NCI-H1417 (cell line): ENCODE measurements around the gene SPPL2C.
"Not testable (repeated sequence)": the region's sequence is repeated elsewhere in the genome, so short reads cannot be mapped to it uniquely, and the experiment has no call there.

ENCODE experiments used
- DNase-seq, 3 experiments: peaks; one replicate each; lab custom pipeline; 2025; lab: John Stamatoyannopoulos, UW

Gene SPPL2C

GRCh38 chr17:45850011-45850410 is 5.3 kb downstream of the SPPL2C start:
- DNase-seq: no peak

- DNase-seq: no peak
Measured at GRCh38 chr17:45850468-45850867, 5.8 kb downstream of the SPPL2C start.

- no peak for DNase-seq
Measured at GRCh38 chr17:45851022-45851421, 6.3 kb downstream of the SPPL2C start.

DNA sequence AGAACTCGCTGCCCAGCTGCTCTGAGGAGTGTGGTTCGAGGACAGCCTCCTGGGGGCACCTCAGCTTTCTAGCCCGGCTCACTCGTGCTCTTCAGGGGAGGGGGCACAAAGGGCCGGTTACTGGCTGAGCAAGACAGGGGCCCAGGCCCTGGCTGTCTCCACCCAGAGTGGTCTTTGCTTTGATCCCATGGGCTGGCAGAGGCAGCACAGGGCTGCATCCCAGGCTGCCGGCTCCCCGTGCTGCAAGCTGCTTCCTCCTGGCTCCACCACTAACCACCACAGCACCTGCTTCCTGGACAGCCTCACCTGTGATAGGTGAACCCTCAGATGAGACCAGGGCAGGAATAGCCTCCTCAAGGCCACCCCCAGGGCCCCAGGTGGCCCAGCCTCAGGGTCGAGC is 6.8 kb downstream of the SPPL2C start:
- peak in 1 of 3 experiments; percentile 16 for DNase-seq

DNA sequence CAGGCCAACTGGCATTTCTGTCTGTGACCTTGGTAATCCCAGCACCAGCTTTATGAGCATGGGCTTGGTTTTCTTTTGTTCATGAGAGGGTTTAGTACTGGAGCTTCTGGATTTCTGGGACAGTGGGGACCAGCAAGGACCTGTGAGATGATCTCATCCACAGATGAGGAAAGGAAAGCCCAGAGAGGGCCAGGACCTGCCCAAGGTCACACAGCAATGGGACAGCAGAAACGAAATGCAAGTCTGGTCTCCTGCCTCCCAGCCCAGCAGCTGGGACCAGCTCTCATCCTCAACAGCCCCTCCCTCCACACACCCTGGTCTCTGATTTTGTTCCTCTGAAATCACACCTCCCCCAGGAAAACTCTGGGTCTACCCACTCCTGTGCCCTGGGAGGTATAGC is 7.2 kb downstream of the SPPL2C start:
- no peak for DNase-seq

- DNase-seq: peak; percentile 57 to 85 (median 72)
Measured at GRCh38 chr17:45852535-45853297, 8.0 kb downstream of the SPPL2C start.

GRCh38 chr17:45854209-45854608 is 9.5 kb downstream of the SPPL2C start:
- no peak for DNase-seq

DNA sequence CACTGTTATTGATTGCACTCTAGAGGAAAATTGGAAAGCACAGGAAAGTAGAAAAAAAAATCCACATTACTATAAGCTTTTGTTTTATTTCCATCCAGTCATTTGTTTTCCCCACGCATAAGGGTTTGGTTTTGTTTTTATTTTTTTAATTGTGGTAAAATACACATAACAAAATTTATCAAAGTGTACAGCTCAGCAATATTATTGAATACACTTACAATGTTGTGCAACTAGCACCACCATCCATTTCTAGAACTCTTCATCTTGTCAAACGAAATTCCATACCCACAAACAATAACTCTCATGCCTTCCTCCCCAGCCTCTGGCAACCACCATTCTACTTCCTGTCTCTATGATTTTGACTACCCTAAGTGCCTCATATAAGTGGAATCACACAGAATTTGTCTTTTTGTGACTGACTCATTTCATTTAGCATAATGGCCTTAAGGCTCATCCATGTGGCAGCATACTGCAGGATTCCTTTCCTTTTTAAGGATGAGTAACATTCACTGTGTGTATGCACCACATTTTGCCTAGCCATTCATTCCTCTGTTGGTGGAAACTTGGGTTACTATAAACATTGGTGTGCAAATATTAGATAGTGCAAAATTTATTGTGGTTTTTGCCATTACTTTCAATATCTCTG is 11.1 kb downstream of the SPPL2C start:
- no peak for DNase-seq

DNA sequence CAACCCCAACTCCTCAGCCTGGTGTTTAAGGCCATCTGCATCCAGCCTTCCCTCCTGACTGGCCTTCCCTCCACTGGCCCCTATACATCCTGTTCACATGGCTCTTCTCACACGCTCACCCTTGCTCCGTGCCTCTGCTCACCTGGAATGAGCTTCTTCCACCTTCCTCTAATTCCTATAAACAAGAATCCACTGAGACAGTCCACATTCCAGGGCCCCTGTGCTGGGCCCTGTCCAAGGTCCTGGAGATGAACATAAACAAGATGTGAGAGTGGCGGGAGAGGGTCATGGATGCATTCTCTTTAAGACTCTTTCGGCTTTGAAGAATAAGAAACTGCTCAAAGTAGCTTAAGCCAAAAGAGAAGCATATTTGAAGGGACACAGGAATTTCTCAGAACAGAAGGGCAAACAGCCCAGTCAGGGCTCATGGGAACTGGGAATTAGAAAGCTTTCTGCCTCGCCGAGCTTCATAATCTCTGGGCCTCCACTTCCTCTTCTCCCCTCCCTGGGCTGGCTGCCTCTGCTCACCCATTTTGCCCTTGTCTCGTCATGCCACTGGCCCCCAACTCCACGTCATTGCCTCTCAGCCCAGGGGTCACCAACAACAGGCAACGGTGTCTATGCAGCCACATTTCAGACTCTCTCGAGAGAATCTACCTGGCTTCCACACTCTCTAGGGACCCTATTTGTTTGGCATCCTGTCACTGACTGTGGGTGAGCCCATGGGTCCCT is 13.5 kb downstream of the SPPL2C start:
- DNase-seq: no peak

- no peak for DNase-seq
Measured at GRCh38 chr17:45861165-45861564, 16.5 kb downstream of the SPPL2C start.

DNA sequence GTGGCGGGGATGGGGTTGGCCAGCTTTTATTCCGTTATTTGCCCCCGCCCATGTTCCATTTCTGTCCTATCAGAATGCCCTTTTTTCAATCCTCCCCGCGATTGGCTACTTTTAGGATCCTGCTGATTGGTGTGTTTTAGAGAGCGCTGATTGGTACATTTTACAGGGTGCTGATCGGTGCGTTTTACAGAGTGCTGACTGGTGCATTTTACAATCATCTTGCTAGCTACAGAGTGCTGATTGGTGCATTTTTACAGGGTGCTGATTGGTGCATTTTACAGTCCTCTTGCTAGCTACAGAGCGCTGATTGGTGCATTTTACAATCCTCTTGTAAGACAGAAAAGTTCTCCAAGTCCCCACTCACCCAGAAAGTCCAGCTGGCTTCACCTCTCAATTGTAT is 17.4 kb downstream of the SPPL2C start:
- not testable (repeated sequence) for DNase-seq

GRCh38 chr17:45863857-45864654 is 19.4 kb downstream of the SPPL2C start:
- DNase-seq: no peak

- DNase-seq: no peak
Measured at GRCh38 chr17:45867171-45867570, 22.5 kb downstream of the SPPL2C start.

DNA sequence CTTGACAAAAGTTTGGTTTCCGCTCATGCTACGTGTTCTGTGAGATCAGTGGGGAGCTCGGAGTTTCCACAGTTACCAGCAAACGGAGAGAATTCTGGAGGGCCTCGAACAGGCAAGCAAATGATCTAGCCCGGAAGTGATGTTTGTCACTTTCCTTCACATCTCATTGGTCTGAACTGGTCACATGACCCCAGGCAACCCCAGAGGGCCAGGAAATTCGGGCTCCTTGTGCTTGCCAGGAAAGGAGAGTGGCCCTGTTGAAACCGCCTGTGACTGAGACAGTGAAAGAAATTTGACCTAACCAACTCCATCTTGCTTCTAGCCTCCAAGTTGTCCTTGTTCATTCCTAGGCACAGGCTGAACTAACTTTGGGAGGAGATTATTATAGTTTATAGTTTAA is 23.0 kb downstream of the SPPL2C start:
- peak in 1 of 3 experiments; percentile 17 for DNase-seq

GRCh38 chr17:45868276-45868675 is 23.6 kb downstream of the SPPL2C start:
- DNase-seq: no peak

DNA sequence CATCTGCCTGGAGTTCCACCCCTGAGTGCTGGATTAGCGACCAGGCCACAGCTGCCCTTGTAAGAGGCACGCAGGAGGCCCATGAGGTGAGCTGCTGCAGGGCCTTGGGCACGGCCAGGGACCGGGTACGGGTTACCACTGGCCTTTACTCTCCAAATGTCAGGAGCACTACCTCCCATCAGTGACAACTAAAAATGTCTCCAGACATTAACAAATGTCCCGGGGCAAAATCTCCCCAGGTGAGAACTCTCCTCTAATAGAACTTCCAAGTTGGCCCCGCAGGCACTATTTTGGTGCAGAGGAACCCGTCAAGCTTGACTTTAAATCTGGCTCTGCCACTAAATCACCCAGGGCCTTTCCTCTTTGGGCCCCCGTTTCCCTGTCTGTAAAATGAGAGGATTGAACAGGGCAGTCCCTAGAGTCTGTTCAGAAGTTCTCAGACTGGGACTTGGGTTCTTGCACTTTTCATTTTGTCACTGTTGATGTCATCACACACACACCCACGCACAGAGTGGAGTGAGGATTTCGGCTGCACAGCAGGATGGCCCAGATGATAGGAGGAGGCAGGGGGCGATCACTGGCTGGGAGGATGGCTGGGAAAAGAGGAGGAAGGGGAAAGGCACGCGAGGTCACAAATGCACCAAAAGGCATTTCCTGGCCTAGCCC is 25.1 kb downstream of the SPPL2C start:
- DNase-seq: no peak

DNA sequence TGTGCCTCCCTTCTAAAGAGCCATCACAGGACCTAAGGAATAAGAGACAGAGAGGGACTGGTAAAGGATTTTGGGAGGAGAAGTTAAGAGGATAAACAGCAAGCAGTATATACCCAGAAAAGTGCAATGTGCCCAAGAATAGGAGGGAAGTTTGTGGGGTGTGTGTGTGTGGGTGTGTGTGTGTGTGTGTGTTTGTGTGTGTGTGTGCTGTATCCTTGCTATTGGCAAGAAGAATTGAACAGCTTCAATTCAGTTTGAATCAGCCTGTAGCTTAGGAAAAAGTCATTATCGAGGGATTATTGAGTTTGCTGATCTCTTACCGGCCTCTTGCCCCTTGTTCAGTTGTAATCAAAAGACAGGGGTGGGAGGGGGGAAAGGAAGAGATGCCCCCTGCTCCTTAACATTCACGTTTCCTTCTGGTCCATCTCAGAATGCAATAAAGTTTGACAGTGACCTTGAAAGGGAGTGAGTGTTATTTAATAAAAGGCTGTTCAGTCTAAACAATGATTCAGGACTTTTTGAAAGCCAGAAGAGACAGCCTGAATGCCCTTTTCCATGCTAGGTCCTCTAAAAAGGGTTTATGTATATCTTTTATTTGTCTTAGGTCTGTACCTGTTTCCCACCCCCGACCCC is 25.8 kb downstream of the SPPL2C start:
- DNase-seq: no peak

DNA sequence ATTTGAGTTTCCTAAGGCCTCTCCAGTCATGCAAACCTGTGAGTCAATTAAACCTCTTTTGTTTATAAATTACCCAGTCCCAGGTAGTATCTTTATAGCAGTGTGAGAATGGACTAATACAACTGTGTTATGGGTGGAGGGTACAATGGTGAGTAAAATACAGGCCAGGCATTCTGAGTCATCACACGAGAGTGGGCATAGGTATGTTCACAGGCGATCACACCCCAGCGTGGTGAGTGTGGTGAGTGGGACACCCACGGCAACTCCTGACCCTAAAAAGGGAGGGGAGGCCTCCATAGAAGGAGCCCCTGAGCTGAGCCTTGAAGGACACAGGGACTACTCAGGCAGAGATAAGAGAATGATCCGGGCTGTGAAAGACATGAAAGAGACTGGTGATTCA is 27.0 kb downstream of the SPPL2C start:
- no peak for DNase-seq

- DNase-seq: peak in 1 of 3 experiments; percentile 30
Measured at GRCh38 chr17:45873728-45874127, 29.0 kb downstream of the SPPL2C start.

DNA sequence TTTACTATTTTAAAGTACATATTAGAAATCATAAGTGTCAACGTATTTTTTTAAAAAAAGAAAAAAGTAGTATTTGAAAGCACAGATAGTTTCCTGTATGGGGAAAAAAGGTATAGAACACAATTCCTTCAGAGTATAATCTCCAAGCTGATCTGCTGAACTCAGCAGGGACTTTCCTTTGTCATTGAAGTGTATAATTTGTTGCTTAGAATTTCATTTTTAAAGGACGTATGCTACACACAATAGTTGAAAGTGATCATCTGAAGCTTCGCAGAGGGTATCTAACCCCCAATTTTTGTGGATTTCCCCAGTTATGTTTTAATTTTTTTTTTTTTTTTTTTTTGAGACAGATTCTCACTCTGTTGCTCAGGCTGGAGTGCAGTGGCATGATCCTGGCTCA is 29.5 kb downstream of the SPPL2C start:
- DNase-seq: no peak

DNA sequence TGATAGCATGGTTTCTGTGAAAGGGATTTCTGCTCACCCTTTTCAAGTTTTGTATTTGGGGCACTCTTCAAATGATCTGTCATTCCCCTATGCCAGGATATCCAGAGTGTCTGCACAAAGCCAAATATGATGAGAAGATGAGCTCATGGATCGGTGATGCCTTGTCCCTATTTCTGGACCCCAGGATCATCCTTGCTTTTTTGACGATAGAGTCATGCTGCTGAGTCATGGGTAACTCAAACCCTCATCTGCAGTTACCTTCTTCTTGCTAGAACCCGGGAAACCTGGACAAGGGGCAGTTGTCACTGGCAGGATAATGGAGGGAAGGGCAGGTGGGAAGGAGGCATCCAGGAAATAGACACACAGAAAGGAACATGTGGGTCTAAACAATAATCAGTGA is 31.9 kb downstream of the SPPL2C start:
- no peak for DNase-seq
